ENCODE data around the gene CRTAC1. TPM values are rescaled to one million over a fixed set of nuclear protein-coding genes. Genes with fewer than 3 reads are reported as not detected.

The CRTAC1 gene
- total and polyA plus RNA-seq, 4 donors = 12.1 to 74.9 (median 50.3) TPM

GRCh38 chr10:97874332-97874731 is 156.1 kb downstream of the CRTAC1 start:
- H3K27me3 ChIP-seq (ENCODE audit: control insufficient read depth, insufficient read depth, low read length) = peaks cover 4% of the 10 kb centered on the region
- 57% methylated on average over 3 of the region's 6 CpGs for WGBS (ENCODE audit: insufficient coverage)
- H3K4me1 ChIP-seq (ENCODE audit: control insufficient read depth, insufficient read depth, low read length) = peaks cover 11% of the 10 kb centered on the region

GRCh38 chr10:97873569-97873968 is 156.9 kb downstream of the CRTAC1 start:
- no peaks in the 10 kb centered on the region for H3K36me3 ChIP-seq (ENCODE audit: control insufficient read depth, insufficient read depth, low read length)
- no peak overlapping the region for H3K4me3 ChIP-seq (ENCODE audit: low read depth, low read length)
- peaks cover 16% of the 10 kb centered on the region for H3K4me1 ChIP-seq (ENCODE audit: control insufficient read depth, insufficient read depth, low read length)
- peaks cover 4% of the 10 kb centered on the region for H3K27me3 ChIP-seq (ENCODE audit: control insufficient read depth, insufficient read depth, low read length)
- 82% methylated on average over 3 of the region's 6 CpGs for WGBS (ENCODE audit: insufficient coverage)
- H3K9me3 ChIP-seq (ENCODE audit: control insufficient read depth, insufficient read depth, low read length) = no peaks in the 10 kb centered on the region
- no peak for DNase-seq (ENCODE audit: low read depth in 4 of 6, low spot score in 6 of 6)
- no peak overlapping the region for H3K27ac ChIP-seq (ENCODE audit: low read depth, low read length)

More at GRCh38 chr10:97874332-97874731, 156.1 kb downstream of the CRTAC1 start:
- H3K27ac ChIP-seq (ENCODE audit: low read depth, low read length) = no peak overlapping the region
- H3K36me3 ChIP-seq (ENCODE audit: control insufficient read depth, insufficient read depth, low read length) = no peaks in the 10 kb centered on the region
- H3K9me3 ChIP-seq (ENCODE audit: control insufficient read depth, insufficient read depth, low read length) = no peaks in the 10 kb centered on the region
- DNase-seq (ENCODE audit: low read depth in 4 of 6, low spot score in 6 of 6) = no peak
- H3K4me3 ChIP-seq (ENCODE audit: low read depth, low read length) = no peak overlapping the region

GRCh38 chr10:97870990-97871389 is 159.4 kb downstream of the CRTAC1 start:
- Histone ChIP-seq H3K9me3 (ENCODE audit: control insufficient read depth, insufficient read depth, low read length) (no peaks in the 10 kb centered on the region), H3K27me3 (ENCODE audit: control insufficient read depth, insufficient read depth, low read length) (peaks cover 4% of the 10 kb centered on the region)
- 61% methylated on average over 5 of the region's 8 CpGs for WGBS (ENCODE audit: insufficient coverage)

GRCh38 chr10:97869091-97870042 is 161.1 kb downstream of the CRTAC1 start:
- no peaks in the 10 kb centered on the region for H3K9me3 ChIP-seq (ENCODE audit: control insufficient read depth, insufficient read depth, low read length)
- DNase-seq (ENCODE audit: low read depth in 4 of 6, low spot score in 6 of 6) = peak; percentile 31 to 94 (median 68)
- 14% methylated on average over 13 of the region's 19 CpGs for WGBS (ENCODE audit: insufficient coverage)
- H3K36me3 ChIP-seq (ENCODE audit: control insufficient read depth, insufficient read depth, low read length) = peaks cover 32% of the 10 kb centered on the region
- H3K4me3 ChIP-seq (ENCODE audit: low read depth, low read length) = no peak overlapping the region
- peaks cover 4% of the 10 kb centered on the region for H3K27me3 ChIP-seq (ENCODE audit: control insufficient read depth, insufficient read depth, low read length)
- peaks cover 16% of the 10 kb centered on the region for H3K4me1 ChIP-seq (ENCODE audit: control insufficient read depth, insufficient read depth, low read length)
- peak overlapping the region; percentile 16 for H3K27ac ChIP-seq (ENCODE audit: low read depth, low read length)

More at GRCh38 chr10:97870990-97871389, 159.4 kb downstream of the CRTAC1 start:
- Histone ChIP-seq H3K4me1 (ENCODE audit: control insufficient read depth, insufficient read depth, low read length) (peaks cover 20% of the 10 kb centered on the region), H3K36me3 (ENCODE audit: control insufficient read depth, insufficient read depth, low read length) (peaks cover 18% of the 10 kb centered on the region), H3K27ac (ENCODE audit: low read depth, low read length) (no peak overlapping the region), H3K4me3 (ENCODE audit: low read depth, low read length) (no peak overlapping the region)
- no peak for DNase-seq (ENCODE audit: low read depth in 4 of 6, low spot score in 6 of 6)

GRCh38 chr10:97868134-97868685 is 162.2 kb downstream of the CRTAC1 start:
- peaks cover 41% of the 10 kb centered on the region for H3K36me3 ChIP-seq (ENCODE audit: control insufficient read depth, insufficient read depth, low read length)
- no peak overlapping the region for H3K4me3 ChIP-seq (ENCODE audit: low read depth, low read length)
- no peak for DNase-seq (ENCODE audit: low read depth in 4 of 6, low spot score in 6 of 6)
- H3K4me1 ChIP-seq (ENCODE audit: control insufficient read depth, insufficient read depth, low read length) = peaks cover 20% of the 10 kb centered on the region
- 64% methylated on average over 4 of the region's 4 CpGs for WGBS (ENCODE audit: insufficient coverage)
- peaks cover 4% of the 10 kb centered on the region for H3K27me3 ChIP-seq (ENCODE audit: control insufficient read depth, insufficient read depth, low read length)
- no peaks in the 10 kb centered on the region for H3K9me3 ChIP-seq (ENCODE audit: control insufficient read depth, insufficient read depth, low read length)
- H3K27ac ChIP-seq (ENCODE audit: low read depth, low read length) = no peak overlapping the region

- Histone ChIP-seq H3K27ac (ENCODE audit: low read depth, low read length) (no peak overlapping the region), H3K27me3 (ENCODE audit: control insufficient read depth, insufficient read depth, low read length) (peaks cover 4% of the 10 kb centered on the region)
- WGBS (ENCODE audit: insufficient coverage) = 80% methylated on average over 9 of the region's 10 CpGs
Observed at GRCh38 chr10:97867220-97867800, 163.1 kb downstream of the CRTAC1 start.

GRCh38 chr10:97866524-97867219 is 163.7 kb downstream of the CRTAC1 start:
- H3K36me3 ChIP-seq (ENCODE audit: control insufficient read depth, insufficient read depth, low read length) = peaks cover 45% of the 10 kb centered on the region
- DNase-seq (ENCODE audit: low read depth in 4 of 6, low spot score in 6 of 6) = no peak
- no peaks in the 10 kb centered on the region for H3K9me3 ChIP-seq (ENCODE audit: control insufficient read depth, insufficient read depth, low read length)
- 94% methylated on average over 7 of the region's 10 CpGs for WGBS (ENCODE audit: insufficient coverage)
- peaks cover 4% of the 10 kb centered on the region for H3K27me3 ChIP-seq (ENCODE audit: control insufficient read depth, insufficient read depth, low read length)
- no peak overlapping the region for H3K4me3 ChIP-seq (ENCODE audit: low read depth, low read length)
- peaks cover 20% of the 10 kb centered on the region for H3K4me1 ChIP-seq (ENCODE audit: control insufficient read depth, insufficient read depth, low read length)
- no peak overlapping the region for H3K27ac ChIP-seq (ENCODE audit: low read depth, low read length)

More at GRCh38 chr10:97867220-97867800, 163.1 kb downstream of the CRTAC1 start:
- Histone ChIP-seq H3K4me3 (ENCODE audit: low read depth, low read length) (no peak overlapping the region), H3K9me3 (ENCODE audit: control insufficient read depth, insufficient read depth, low read length) (no peaks in the 10 kb centered on the region), H3K36me3 (ENCODE audit: control insufficient read depth, insufficient read depth, low read length) (peaks cover 45% of the 10 kb centered on the region), H3K4me1 (ENCODE audit: control insufficient read depth, insufficient read depth, low read length) (peaks cover 20% of the 10 kb centered on the region)
- DNase-seq (ENCODE audit: low read depth in 4 of 6, low spot score in 6 of 6) = no peak

GRCh38 chr10:97865488-97865887 is 164.9 kb downstream of the CRTAC1 start:
- 82% methylated on average over 13 of the region's 18 CpGs for WGBS (ENCODE audit: insufficient coverage)
- no peak overlapping the region for H3K4me3 ChIP-seq (ENCODE audit: low read depth, low read length)
- DNase-seq (ENCODE audit: low read depth in 4 of 6, low spot score in 6 of 6) = no peak
- H3K9me3 ChIP-seq (ENCODE audit: control insufficient read depth, insufficient read depth, low read length) = no peaks in the 10 kb centered on the region
- no peak overlapping the region for H3K27ac ChIP-seq (ENCODE audit: low read depth, low read length)
- H3K4me1 ChIP-seq (ENCODE audit: control insufficient read depth, insufficient read depth, low read length) = peaks cover 20% of the 10 kb centered on the region
- peaks cover 47% of the 10 kb centered on the region for H3K36me3 ChIP-seq (ENCODE audit: control insufficient read depth, insufficient read depth, low read length)
- H3K27me3 ChIP-seq (ENCODE audit: control insufficient read depth, insufficient read depth, low read length) = peaks cover 4% of the 10 kb centered on the region

GRCh38 chr10:97863808-97864207 is 166.6 kb downstream of the CRTAC1 start:
- no peaks in the 10 kb centered on the region for H3K9me3 ChIP-seq (ENCODE audit: control insufficient read depth, insufficient read depth, low read length)
- no peak for DNase-seq (ENCODE audit: low read depth in 4 of 6, low spot score in 6 of 6)
- H3K4me1 ChIP-seq (ENCODE audit: control insufficient read depth, insufficient read depth, low read length) = peaks cover 8% of the 10 kb centered on the region
- peaks cover 49% of the 10 kb centered on the region for H3K36me3 ChIP-seq (ENCODE audit: control insufficient read depth, insufficient read depth, low read length)
- H3K27me3 ChIP-seq (ENCODE audit: control insufficient read depth, insufficient read depth, low read length) = no peaks in the 10 kb centered on the region
- WGBS (ENCODE audit: insufficient coverage) = 89% methylated on average over 10 of the region's 11 CpGs
- no peak overlapping the region for H3K27ac ChIP-seq (ENCODE audit: low read depth, low read length)
- H3K4me3 ChIP-seq (ENCODE audit: low read depth, low read length) = no peak overlapping the region
